ENCODE results near the gene ZNF500.

ZNF500 gene

DNA sequence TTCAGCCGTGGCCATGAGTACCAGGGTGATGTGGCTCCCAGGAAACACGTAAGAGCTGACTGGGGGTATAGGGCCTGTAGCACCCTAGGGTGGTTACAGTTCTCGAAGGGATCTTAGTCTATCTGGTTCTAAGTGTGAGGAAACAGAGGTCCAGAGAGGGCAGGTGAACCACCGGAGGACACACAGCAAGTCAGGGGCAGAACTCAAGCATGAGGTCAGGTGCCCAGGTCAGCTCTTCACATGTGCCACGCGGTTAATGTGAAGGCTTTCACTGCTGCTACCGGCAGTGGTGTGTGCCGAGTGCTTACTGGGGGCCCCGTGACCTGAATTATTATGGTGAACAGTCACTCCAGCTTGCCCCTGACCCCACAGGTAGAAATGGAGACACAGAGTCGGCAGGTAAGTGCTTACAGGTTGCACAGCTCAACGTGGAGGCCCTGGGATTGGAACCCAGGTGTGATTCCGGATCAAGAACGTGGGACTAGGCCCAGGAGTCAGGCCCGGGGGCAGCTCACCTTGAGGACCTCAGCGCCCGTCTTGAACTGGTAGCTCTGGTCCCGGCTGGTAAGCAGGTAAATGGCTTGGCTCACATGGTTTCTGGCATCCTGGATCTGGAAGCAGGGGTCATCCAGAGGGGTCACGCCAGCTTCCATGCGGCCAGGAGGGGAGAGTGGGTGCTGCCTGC, 32.4 kb upstream of the ZNF500 start:
- Histone ChIP-seq H3K4me1 (ENCODE audit: control insufficient read depth, insufficient read depth, low read depth, low read length) (peaks cover 13% of the 10 kb centered on the region), H2BK120ac (ENCODE audit: low read depth, low read length) (no peak overlapping the region), H2BK5ac (ENCODE audit: low read depth, low read length, poor library complexity, severe bottlenecking) (no peak overlapping the region), H2BK15ac (ENCODE audit: low read depth, poor library complexity, severe bottlenecking) (no peak overlapping the region), H3K79me1 (replicated peaks; ENCODE audit: low read length, poor library complexity, severe bottlenecking) (peaks cover 13% of the 10 kb centered on the region), H3K9me3 (ENCODE audit: control insufficient read depth, low read length) (no peaks in the 10 kb centered on the region), H3K4me2 (ENCODE audit: low read length, poor library complexity, severe bottlenecking) (no peak overlapping the region), H3K27ac (ENCODE audit: low read length, poor library complexity, severe bottlenecking) (no peak overlapping the region), H3K14ac (ENCODE audit: low read length in 2 of 2) (no peak overlapping the region), H3K18ac (ENCODE audit: low read depth in 1 of 2, low read length in 2 of 2) (no peak overlapping the region), H2AFZ (ENCODE audit: low read depth, low read length) (no peak overlapping the region), H4K91ac (ENCODE audit: low read length) (no peak overlapping the region), H2AK5ac (ENCODE audit: low read length, severe bottlenecking) (no peak overlapping the region), H2BK12ac (ENCODE audit: low read length in 2 of 2) (no peak overlapping the region), H4K8ac (ENCODE audit: low read length) (no peak overlapping the region), H3K4me3 (ENCODE audit: insufficient read depth in 1 of 2, low read depth in 1 of 2, low read length in 2 of 2) (no peak overlapping the region), H3K23ac (ENCODE audit: low read length in 2 of 2) (no peak overlapping the region), H3K27me3 (ENCODE audit: control insufficient read depth in 1 of 2, insufficient read depth in 1 of 2, low read length in 2 of 2) (no peaks in the 10 kb centered on the region), H3K9ac (ENCODE audit: low read length) (no peak overlapping the region), H3K36me3 (ENCODE audit: control insufficient read depth in 1 of 2, insufficient read depth in 2 of 2, low read depth in 1 of 2, low read length in 2 of 2) (peaks cover 20 to 68% of the 10 kb centered on the region in 2 experiments), H3K4ac (ENCODE audit: low read depth in 1 of 2, low read length in 2 of 2) (no peak overlapping the region)
- 94% methylated on average over 19 of the region's 19 CpGs for WGBS
- no peak for DNase-seq

DNA sequence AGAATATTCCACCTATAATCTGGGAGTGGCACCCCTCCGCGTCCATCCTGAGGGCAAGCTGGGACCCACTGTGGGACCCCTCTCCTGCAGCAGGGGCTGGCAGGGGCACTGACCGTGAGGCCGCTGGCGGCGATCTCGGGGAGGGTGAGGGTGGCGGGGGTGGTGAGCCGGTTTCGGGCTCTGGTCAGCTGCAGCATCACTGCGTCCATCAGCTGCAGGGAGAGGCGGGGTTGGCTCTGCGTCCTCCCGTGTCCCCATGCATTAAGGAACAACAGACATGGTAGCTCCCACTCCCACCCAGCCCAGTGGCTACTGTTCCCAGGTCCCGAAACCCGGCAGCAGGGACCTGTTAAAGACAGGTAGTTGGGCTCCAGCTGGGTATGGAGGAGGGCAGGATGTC, 31.5 kb upstream of the ZNF500 start:
- Histone ChIP-seq H3K18ac (ENCODE audit: low read depth in 1 of 2, low read length in 2 of 2) (no peak overlapping the region), H3K23ac (ENCODE audit: low read length in 2 of 2) (no peak overlapping the region), H2BK5ac (ENCODE audit: low read depth, low read length, poor library complexity, severe bottlenecking) (no peak overlapping the region), H2BK120ac (ENCODE audit: low read depth, low read length) (no peak overlapping the region), H2AK5ac (ENCODE audit: low read length, severe bottlenecking) (no peak overlapping the region), H3K36me3 (ENCODE audit: control insufficient read depth in 1 of 2, insufficient read depth in 2 of 2, low read depth in 1 of 2, low read length in 2 of 2) (peaks cover 14 to 62% of the 10 kb centered on the region in 2 experiments), H3K4me1 (ENCODE audit: control insufficient read depth, insufficient read depth, low read depth, low read length) (peaks cover 13% of the 10 kb centered on the region), H3K4me3 (ENCODE audit: insufficient read depth in 1 of 2, low read depth in 1 of 2, low read length in 2 of 2) (peak overlapping the region in 1 of 2 experiments; percentile 14), H3K27me3 (ENCODE audit: control insufficient read depth in 1 of 2, insufficient read depth in 1 of 2, low read length in 2 of 2) (no peaks in the 10 kb centered on the region), H3K4me2 (ENCODE audit: low read length, poor library complexity, severe bottlenecking) (no peak overlapping the region), H3K79me1 (replicated peaks; ENCODE audit: low read length, poor library complexity, severe bottlenecking) (peaks cover 13% of the 10 kb centered on the region), H4K8ac (ENCODE audit: low read length) (no peak overlapping the region), H3K14ac (ENCODE audit: low read length in 2 of 2) (no peak overlapping the region), H3K9me3 (ENCODE audit: control insufficient read depth, low read length) (no peaks in the 10 kb centered on the region), H3K9ac (ENCODE audit: low read length) (no peak overlapping the region), H2AFZ (ENCODE audit: low read depth, low read length) (no peak overlapping the region), H3K4ac (ENCODE audit: low read depth in 1 of 2, low read length in 2 of 2) (no peak overlapping the region), H2BK12ac (ENCODE audit: low read length in 2 of 2) (no peak overlapping the region), H3K27ac (ENCODE audit: low read length, poor library complexity, severe bottlenecking) (no peak overlapping the region), H2BK15ac (ENCODE audit: low read depth, poor library complexity, severe bottlenecking) (no peak overlapping the region), H4K91ac (ENCODE audit: low read length) (no peak overlapping the region)
- WGBS: 91% methylated on average over 14 of the region's 16 CpGs
- no peak for DNase-seq

DNA sequence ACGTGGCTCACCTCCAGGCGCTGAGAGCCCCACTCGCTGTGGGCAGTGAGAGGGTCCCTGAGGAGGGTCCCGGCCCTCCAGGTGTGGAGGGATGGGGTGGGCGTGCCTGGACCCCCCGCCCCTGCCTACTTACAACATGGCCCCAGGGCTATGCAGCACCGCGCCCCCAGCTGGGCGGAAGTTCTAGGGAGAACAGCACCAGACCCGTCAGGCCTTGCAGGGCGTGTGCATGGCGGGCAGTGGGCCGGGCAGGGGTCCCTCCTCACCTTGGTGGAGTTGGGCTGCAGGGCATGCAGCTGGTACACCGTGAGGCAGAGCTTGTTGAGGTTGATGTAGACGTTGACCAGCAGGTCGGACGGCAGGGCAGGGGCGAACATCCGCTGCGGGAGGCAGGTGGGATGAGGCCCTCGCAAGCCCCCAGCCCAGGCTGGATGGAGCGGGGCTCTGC, 30.9 kb upstream of the ZNF500 start:
- 93% methylated on average over 22 of the region's 22 CpGs for WGBS
- H3K9me3 ChIP-seq (ENCODE audit: control insufficient read depth, low read length): no peaks in the 10 kb centered on the region

DNA sequence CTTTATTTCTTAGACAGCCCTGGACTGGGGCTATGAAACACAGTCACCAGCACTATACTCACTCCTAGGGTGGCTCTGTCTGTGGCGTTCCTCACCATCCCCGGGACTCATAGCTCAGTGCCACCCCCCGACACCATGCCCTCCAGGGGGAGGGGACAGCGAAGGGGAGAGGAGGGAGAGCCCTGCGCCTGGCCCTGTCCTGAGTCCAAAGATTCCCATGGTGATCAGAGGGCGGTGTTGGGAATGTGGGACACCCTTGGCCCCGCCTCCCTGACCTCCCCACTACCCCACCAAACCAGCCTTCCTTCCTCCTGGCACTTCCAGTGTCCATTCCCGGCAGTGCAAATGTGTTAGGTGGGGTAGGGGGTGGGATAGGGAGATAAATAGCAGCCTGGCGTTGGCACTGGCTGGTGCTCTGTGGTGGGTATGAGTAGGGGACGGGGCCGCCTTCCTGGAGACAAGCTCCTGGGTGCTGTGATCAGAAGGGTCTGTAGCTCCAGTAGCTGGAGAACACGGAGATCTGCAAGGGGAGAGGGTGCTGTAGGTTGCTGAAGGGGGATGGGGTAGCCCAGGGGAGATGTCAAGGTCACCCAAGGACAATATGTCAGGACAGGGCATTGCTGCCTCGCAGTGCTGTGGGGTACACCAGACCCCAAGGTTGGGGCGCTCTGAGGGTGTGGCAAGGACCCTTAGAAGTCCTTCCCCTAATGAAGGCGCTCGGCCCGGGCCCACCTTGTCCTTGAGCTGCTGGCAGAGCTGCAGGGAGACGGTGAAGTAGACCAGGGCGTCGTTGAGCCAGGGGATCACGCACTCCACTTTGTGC, 30.2 kb upstream of the ZNF500 start:
- H3K4me3 ChIP-seq (ENCODE audit: insufficient read depth in 1 of 2, low read depth in 1 of 2, low read length in 2 of 2): no peak overlapping the region
- H2AFZ ChIP-seq (ENCODE audit: low read depth, low read length): no peak overlapping the region
- no peak overlapping the region for H2BK5ac ChIP-seq (ENCODE audit: low read depth, low read length, poor library complexity, severe bottlenecking)
- no peak overlapping the region for H3K4ac ChIP-seq (ENCODE audit: low read depth in 1 of 2, low read length in 2 of 2)
- DNase-seq: no peak
- no peak overlapping the region for H3K18ac ChIP-seq (ENCODE audit: low read depth in 1 of 2, low read length in 2 of 2)
- H3K14ac ChIP-seq (ENCODE audit: low read length in 2 of 2): no peak overlapping the region
- no peak overlapping the region for H2BK15ac ChIP-seq (ENCODE audit: low read depth, poor library complexity, severe bottlenecking)
- H4K91ac ChIP-seq (ENCODE audit: low read length): no peak overlapping the region
- H3K9me3 ChIP-seq (ENCODE audit: control insufficient read depth, low read length): no peaks in the 10 kb centered on the region
- H3K79me1 ChIP-seq (replicated peaks; ENCODE audit: low read length, poor library complexity, severe bottlenecking): peaks cover 13% of the 10 kb centered on the region
- no peak overlapping the region for H3K23ac ChIP-seq (ENCODE audit: low read length in 2 of 2)
- H3K4me2 ChIP-seq (ENCODE audit: low read length, poor library complexity, severe bottlenecking): no peak overlapping the region
- H2BK120ac ChIP-seq (ENCODE audit: low read depth, low read length): no peak overlapping the region
- no peak overlapping the region for H2AK5ac ChIP-seq (ENCODE audit: low read length, severe bottlenecking)
- H3K27ac ChIP-seq (ENCODE audit: low read length, poor library complexity, severe bottlenecking): no peak overlapping the region
- no peak overlapping the region for H2BK12ac ChIP-seq (ENCODE audit: low read length in 2 of 2)
- 86% methylated on average over 17 of the region's 21 CpGs for WGBS
- H3K27me3 ChIP-seq (ENCODE audit: control insufficient read depth in 1 of 2, insufficient read depth in 1 of 2, low read length in 2 of 2): no peaks in the 10 kb centered on the region
- H3K9ac ChIP-seq (ENCODE audit: low read length): no peak overlapping the region
- no peak overlapping the region for H4K8ac ChIP-seq (ENCODE audit: low read length)
- peaks cover 14 to 62% of the 10 kb centered on the region in 2 experiments for H3K36me3 ChIP-seq (ENCODE audit: control insufficient read depth in 1 of 2, insufficient read depth in 2 of 2, low read depth in 1 of 2, low read length in 2 of 2)
- H3K4me1 ChIP-seq (ENCODE audit: control insufficient read depth, insufficient read depth, low read depth, low read length): peaks cover 13% of the 10 kb centered on the region

More for the DNA sequence above, 30.9 kb upstream of the ZNF500 start:
- Histone ChIP-seq H3K9ac (ENCODE audit: low read length) (no peak overlapping the region), H3K27ac (ENCODE audit: low read length, poor library complexity, severe bottlenecking) (no peak overlapping the region), H3K4me1 (ENCODE audit: control insufficient read depth, insufficient read depth, low read depth, low read length) (peaks cover 13% of the 10 kb centered on the region), H2BK5ac (ENCODE audit: low read depth, low read length, poor library complexity, severe bottlenecking) (no peak overlapping the region), H4K8ac (ENCODE audit: low read length) (no peak overlapping the region), H3K4ac (ENCODE audit: low read depth in 1 of 2, low read length in 2 of 2) (no peak overlapping the region), H2BK120ac (ENCODE audit: low read depth, low read length) (no peak overlapping the region), H2AK5ac (ENCODE audit: low read length, severe bottlenecking) (no peak overlapping the region), H2BK12ac (ENCODE audit: low read length in 2 of 2) (no peak overlapping the region), H3K4me2 (ENCODE audit: low read length, poor library complexity, severe bottlenecking) (no peak overlapping the region), H2BK15ac (ENCODE audit: low read depth, poor library complexity, severe bottlenecking) (no peak overlapping the region), H4K91ac (ENCODE audit: low read length) (no peak overlapping the region), H3K4me3 (ENCODE audit: insufficient read depth in 1 of 2, low read depth in 1 of 2, low read length in 2 of 2) (no peak overlapping the region), H3K23ac (ENCODE audit: low read length in 2 of 2) (no peak overlapping the region), H3K27me3 (ENCODE audit: control insufficient read depth in 1 of 2, insufficient read depth in 1 of 2, low read length in 2 of 2) (no peaks in the 10 kb centered on the region), H2AFZ (ENCODE audit: low read depth, low read length) (no peak overlapping the region), H3K18ac (ENCODE audit: low read depth in 1 of 2, low read length in 2 of 2) (no peak overlapping the region), H3K79me1 (replicated peaks; ENCODE audit: low read length, poor library complexity, severe bottlenecking) (peaks cover 13% of the 10 kb centered on the region), H3K14ac (ENCODE audit: low read length in 2 of 2) (no peak overlapping the region), H3K36me3 (ENCODE audit: control insufficient read depth in 1 of 2, insufficient read depth in 2 of 2, low read depth in 1 of 2, low read length in 2 of 2) (peaks cover 14 to 62% of the 10 kb centered on the region in 2 experiments)
- no peak for DNase-seq
